Measurements from ENCODE around the gene BLACAT1. TPM values are rescaled to one million over a fixed set of nuclear protein-coding genes. Genes with fewer than 3 reads are reported as not detected.

The BLACAT1 gene
- polyA plus RNA-seq, 1 of the 3 experiments (the other 2 are of a cell fraction) = not detected

- H3K36me3 ChIP-seq (replicated peaks in 1 of 2; ENCODE audit: control insufficient read depth in 1 of 2, insufficient read depth in 2 of 2, low read length in 1 of 2) = no peaks in the 10 kb centered on the region
- 8% methylated on average over 40 of the region's 42 CpGs for WGBS (ENCODE audit: low lambda C conversion rate)
- no peaks in the 10 kb centered on the region for H3K9me2 ChIP-seq
- peak within 1 kb of the TSS; percentile 57 to 69 for H3K4me3 ChIP-seq (ENCODE audit: low read depth in 2 of 2, low read length in 1 of 2)
- DNase-seq = peak; percentile 88
- POLR2A ChIA-PET = no interaction called here
- H3K9ac ChIP-seq = peak within 1 kb of the TSS; percentile 48
- H3K27ac ChIP-seq (ENCODE audit: low read depth in 2 of 2, low read length in 1 of 2) = no peak within 1 kb of the TSS; a peak in 1 of 4 replicates
- peak within 1 kb of the TSS; percentile 97 for H3K4me2 ChIP-seq
- H3K27me3 ChIP-seq (ENCODE audit: insufficient read depth) = no peaks in the 10 kb centered on the region
- no peaks in the 10 kb centered on the region for H3K79me2 ChIP-seq (ENCODE audit: insufficient read depth)
- no peaks in the 10 kb centered on the region for H3K9me3 ChIP-seq
- no peak for TF ChIP-seq EZH2phosphoT487 (IDR thresholded peaks at IDR 0.05; ENCODE audit: borderline replicate concordance, low read depth)
- no peak for TF ChIP-seq IRF3 (IDR thresholded peaks at IDR 0.05; ENCODE audit: low read depth, low read length)
- TF ChIP-seq RXRA (IDR thresholded peaks at IDR 0.05; ENCODE audit: borderline replicate concordance, low read depth) = no peak
- TF ChIP-seq TEAD4 (IDR thresholded peaks at IDR 0.05; ENCODE audit: borderline replicate concordance, insufficient read depth) = no peak
- no peak for TF ChIP-seq CHD2 (IDR thresholded peaks at IDR 0.05; ENCODE audit: low read length, partially characterized antibody)
- TF ChIP-seq TAF1 (IDR thresholded peaks at IDR 0.05; ENCODE audit: borderline replicate concordance, low read depth, low read length) = no peak
- no peak for TF ChIP-seq ZBTB33 (IDR thresholded peaks at IDR 0.05; ENCODE audit: borderline replicate concordance, low read depth)
- TF ChIP-seq USF1 (IDR thresholded peaks at IDR 0.05; ENCODE audit: borderline replicate concordance, low read depth) = no peak
- TF ChIP-seq MXI1 (IDR thresholded peaks at IDR 0.05; ENCODE audit: low read depth, low read length) = no peak
- TF ChIP-seq USF2 (IDR thresholded peaks at IDR 0.05; ENCODE audit: borderline replicate concordance, low read depth, low read length) = no peak
- no peak for TF ChIP-seq CTCF (IDR thresholded peaks at IDR 0.05)
- TF ChIP-seq POLR2AphosphoS5 (IDR thresholded peaks at IDR 0.05; ENCODE audit: low read depth, low read length) = no peak
- TF ChIP-seq NFIC (IDR thresholded peaks at IDR 0.05; ENCODE audit: borderline replicate concordance) = no peak
- TF ChIP-seq YY1 (IDR thresholded peaks at IDR 0.05; ENCODE audit: low read depth) = no peak
- peak; percentile 68 for TF ChIP-seq MAX (IDR thresholded peaks at IDR 0.05; ENCODE audit: low read depth)
- 0 out of 2 replicates have a peak, but pooled peaks have one; percentile 26 for TF ChIP-seq ELF1 (IDR thresholded peaks at IDR 0.05)
- TF ChIP-seq JUND (IDR thresholded peaks at IDR 0.05) = no peak
- peak within 1 kb of the TSS; percentile 92 for H2AFZ ChIP-seq (ENCODE audit: low read depth)
- CTCF ChIA-PET = interaction anchor here (1.3 to 45.6 kb wide), 5 partner anchors 12 to 151 kb away, joined by 3 to 1333 read pairs (median 3); no protein-coding TSS in a partner anchor
- no peaks in the 10 kb centered on the region for H3F3A ChIP-seq (replicated peaks; ENCODE audit: insufficient read depth)
- peaks cover 7 to 54% of the 10 kb centered on the region in 2 experiments; a peak in 3 of 4 replicates for H3K4me1 ChIP-seq (ENCODE audit: control insufficient read depth in 1 of 2, insufficient read depth in 2 of 2, low read depth in 1 of 2, low read length in 1 of 2)
- H4K20me1 ChIP-seq (ENCODE audit: insufficient read depth) = no peaks in the 10 kb centered on the region
Measured at GRCh38 chr1:205504311-205505075, 48.6 kb upstream of the BLACAT1 start, which contains the start of gene CDK18. CDK18 (plus strand) TSS chr1:205504669; CDS start chr1:205523168, 18,499 bp downstream.
